HG03045 (cell line): ENCODE data around the gene IRX1.

Experiments used
- ATAC-seq: cut with Tn5 transposase; IDR thresholded peaks from one replicate; pipeline ENCODE4 v1.9.1; 2021; ENCODE audit warnings: mild to moderate bottlenecking, moderate library complexity; ENCODE audit not compliant: unreplicated experiment

The IRX1 gene

DNA sequence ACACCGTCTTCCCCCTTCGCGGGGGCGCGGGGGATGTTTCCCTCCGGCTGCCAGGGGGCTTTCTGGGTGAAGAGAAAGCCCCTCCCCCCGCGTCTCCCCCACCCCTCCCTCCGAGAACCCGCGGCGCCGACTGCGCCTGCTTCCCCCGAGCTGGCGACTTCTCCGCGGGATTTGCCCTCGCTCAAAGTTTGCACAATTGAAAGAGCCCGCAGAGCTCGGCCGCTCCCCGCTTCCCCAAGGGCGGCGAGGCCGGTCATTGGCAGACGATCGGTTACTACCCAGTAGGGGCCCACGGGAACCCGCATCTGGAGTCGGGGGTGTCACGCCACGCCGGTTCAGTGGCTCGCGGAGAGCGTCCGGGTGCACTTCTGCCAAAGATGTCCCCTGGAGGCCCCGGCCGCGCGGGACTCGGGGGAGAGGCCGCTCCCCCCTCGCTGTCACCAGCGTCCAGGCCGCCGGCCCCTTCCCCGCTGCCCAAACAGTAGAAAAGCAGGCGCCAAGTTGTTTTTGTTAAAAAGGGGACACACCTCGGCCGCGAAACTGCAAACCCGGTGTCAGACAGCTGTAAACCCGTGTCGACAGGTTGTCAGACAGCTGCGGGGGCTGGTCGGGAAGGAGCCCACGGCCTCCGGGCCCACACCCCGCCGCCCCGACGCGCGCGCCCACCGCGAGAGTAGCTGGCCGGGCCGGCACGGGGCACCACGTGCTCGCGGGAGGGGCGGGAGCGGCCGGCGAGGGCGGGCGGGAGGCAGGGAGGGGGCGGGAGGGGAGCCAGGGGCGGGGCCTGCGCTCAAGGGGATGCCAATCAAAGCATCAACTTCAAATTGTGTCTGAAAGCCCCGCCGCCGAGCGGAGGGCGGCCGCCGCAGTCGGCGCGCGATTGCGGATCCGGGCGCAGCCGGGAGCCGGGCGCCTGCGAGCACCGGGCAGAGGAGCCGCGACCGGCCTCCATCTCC is at the start of gene IRX1:
Gene IRX1, plus strand, starts transcription at position 827 of the 956 bp plus-strand sequence. CDS start 274 bp downstream, outside the sequence.
- ATAC-seq, result no peak

DNA sequence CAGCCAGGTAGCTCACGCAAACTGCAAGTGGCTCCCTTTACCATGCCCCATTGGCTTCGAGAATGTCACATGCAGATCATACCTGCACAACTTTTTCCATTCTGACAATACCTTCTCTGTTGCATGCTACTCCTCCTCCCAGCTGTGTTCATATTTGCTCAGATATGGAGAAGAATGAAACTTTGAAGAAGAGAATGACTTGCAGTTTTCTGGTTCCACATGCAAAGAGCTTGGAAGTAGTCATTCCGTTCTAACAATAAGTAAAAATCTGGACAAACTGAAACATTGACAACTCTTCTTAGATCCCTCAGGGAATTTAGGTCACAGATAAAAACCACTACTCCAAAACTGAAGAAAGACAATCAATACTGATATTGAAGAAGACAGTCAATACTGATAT is 49.6 kb upstream of the IRX1 start:
- ATAC-seq, result no peak

DNA sequence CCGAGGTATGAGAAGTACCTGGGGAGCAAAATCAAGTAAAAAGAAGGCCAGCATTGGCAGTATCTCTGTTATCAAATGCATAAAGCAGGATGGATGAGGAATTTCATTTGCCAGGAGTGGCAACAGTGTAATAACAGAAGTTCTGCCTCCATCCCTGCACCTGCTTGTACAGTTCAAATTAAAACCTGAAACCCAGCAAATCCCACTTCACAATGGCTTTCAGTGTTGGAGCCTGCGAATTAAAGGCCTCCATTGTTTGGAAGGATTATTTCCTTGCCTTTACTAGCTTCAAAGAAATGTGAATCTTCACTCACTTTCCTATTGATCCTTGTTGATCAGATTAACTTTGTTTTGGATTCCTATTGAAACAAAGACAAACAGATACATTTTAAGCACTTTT is 31.5 kb upstream of the IRX1 start:
- no peak for ATAC-seq

DNA sequence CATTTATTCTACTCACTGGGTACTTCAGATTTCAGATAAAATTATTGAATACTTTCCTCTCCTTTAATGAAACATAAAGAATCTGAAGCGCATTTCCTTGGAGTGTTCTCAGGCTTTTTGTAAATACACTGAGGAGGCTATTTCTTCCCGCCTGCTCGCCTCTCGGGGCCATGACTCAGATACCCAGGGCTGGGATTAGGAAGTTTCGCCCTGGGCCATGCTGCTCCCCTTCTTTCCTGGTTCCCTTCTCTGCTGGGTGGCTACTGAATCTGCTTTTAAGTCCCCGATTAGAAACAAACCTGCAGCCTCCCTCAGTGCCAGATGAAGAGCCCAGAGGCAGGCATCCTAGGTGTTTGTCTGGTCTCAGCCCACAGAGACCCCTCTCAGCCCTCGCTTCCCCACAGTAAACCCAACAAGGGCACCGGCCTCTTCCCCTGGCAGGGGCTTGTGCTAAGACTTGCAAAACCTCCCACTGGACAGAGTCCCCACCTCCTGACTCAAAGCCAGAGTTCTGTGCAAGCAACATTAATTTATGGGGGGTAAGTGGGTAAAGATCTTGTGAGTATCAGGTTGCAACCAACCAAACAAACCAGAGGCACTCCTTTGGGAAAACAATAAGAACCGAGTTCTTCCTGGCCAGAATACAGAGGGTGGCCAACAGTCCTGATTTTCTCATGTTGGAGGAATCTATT is 30.7 kb upstream of the IRX1 start:
- no peak for ATAC-seq

DNA sequence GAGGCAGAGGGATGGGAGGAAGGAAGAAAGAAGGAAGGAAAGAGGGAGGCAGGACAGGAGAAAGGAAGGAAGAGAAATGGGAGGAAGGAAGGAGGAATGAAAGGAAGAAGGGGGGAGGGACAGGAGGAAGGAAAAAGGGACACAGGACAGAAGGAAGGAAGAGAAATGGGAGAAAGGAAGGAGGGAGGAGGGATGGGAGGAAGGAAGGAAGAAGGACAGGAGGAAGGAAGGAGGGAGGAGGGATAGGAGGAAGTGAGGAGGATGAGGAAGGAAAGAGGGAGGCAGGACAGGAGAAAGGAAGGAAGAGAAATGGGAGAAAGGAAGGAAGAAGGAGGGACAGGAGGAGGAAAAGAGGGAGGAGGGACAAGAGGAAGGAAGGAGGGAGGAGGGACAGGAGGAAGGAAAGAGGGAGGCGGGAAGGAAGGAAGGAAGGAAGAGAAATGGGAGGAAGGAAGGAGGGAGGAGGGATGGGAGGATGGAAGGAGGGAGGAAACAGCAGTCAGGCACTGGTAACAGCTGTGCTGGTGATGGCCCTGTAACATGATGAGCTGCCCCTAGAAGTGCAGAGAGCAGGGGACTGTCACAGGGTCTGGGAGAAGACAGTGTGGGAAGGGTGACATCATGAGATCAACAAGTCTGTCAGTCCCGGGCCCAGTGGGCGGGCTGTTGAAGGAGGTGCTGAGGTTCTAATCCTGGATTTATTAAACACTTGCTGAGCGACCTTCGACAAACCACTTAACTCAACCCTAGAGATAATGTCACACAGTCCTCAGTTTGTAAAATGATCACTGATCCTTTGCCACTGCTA is 10.7 kb upstream of the IRX1 start:
- no peak for ATAC-seq

DNA sequence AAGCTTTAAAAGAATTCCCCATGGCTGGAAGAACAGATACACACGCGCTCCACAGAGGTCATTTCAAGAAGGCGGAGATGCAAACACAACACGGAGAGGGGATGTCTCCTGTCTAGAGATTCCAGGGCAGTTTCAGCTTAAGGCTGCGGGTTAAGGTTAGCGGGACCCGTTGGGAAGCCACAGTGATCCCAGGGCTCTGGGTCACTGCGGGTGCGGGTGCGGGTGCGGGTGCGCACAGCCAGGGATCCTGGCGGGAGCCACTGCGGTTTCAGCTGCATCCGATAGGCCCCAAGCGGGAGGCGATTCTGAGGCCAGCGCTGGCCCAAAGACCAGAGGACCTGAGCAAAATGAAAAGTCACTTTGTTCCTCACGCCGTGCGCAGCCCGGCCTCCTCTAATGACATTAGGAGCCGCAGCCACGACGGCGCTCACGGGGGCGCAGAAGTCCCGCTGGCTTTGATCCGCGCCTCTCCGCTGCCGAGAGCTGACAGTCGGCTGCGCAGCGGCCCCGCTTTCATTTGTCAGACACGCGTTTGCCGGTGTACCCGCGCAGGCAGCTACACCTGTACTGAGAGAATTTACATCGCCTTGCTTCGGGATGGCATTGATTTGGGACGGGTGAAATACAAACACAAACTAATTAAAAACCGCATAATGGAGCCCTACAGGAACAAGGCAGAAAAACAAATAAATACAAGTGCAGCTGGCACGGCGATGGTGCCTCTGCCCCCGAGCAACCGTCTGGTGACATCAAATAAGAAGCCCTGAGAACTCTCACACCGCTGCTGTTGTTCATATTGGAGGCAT is 5.3 kb upstream of the IRX1 start:
- ATAC-seq, result no peak

DNA sequence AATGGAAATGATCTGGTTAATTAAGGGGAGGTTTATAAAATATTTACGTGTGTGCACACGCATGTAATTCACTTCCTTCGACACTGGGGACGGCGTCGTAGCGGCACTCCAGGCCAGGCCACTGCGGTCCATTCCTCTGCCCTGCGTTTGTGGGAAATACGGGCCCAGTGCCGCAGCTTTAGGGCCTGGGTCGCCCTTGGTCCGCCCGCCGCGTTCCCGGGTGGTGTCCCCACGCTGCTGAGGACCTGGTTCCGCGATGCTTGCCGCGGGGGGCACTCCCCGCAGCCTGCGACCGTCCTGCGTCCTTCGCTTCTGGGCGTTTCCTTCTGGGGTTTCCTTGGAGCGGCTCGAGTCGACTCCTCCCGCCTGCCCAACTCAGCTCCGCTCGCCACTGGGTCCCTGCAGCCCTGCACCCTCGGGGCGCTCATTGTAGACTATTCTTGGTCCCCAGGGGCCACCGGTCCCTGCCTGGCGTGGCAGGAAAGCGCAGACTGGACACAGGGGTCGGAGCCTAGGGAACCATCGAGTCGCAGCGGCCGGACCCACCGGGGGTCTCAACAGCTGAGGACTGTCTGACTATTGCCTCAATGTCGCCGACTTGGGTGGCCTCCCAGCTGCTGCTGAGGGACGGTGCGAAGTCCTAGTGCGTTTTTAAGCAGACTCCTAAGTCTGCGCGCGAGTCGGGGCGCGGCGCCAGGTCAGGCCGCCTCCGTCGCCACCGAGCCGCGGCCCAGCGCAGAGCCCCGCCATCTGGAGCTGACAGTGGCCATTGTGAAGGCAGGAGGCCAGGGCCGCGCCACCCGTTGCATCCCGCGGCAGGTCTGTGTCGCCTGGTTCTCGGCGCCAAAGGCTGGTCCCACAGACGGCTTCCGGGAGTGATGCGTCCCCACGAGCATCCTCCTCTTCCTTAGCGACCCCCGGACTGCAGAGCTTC is 4.4 kb upstream of the IRX1 start:
- no peak for ATAC-seq

- no peak for ATAC-seq
These were observed 3.3 kb upstream of the IRX1 start for GRCh38 chr5:3592298-3592697.

GRCh38 chr5:3593771-3594509 is 1.7 kb upstream of the IRX1 start:
- ATAC-seq, result no peak

DNA sequence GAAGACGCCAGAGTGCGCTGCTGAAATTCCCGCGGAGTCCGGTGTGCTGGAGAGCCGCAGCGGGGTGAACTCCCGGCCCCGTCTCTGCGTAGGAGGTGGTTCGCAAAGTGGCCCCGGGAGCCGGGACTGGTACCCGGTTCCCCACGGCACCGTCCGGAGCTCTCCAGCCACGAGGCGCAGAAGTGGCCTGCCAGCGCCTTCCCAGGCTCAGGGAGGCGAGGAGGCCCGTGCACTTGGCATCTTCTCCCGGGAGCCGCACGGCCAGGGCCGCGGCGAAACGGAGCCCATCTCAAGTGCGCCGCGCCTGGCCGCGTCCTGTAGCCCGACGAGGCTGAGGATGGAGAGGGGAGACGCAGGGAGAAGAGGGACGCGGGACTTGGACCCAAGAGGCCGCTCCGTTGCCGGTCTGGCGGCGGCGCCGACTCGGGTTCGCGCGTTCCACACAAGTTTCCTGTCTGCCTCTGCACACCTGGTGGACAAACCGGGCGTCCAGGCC is 1.1 kb upstream of the IRX1 start:
- ATAC-seq, result no peak

- ATAC-seq, result no peak
These were observed 711 bp downstream of the IRX1 start for GRCh38 chr5:3596261-3596825.

GRCh38 chr5:3596857-3597166 is 1.2 kb downstream of the IRX1 start:
- ATAC-seq, result no peak

DNA sequence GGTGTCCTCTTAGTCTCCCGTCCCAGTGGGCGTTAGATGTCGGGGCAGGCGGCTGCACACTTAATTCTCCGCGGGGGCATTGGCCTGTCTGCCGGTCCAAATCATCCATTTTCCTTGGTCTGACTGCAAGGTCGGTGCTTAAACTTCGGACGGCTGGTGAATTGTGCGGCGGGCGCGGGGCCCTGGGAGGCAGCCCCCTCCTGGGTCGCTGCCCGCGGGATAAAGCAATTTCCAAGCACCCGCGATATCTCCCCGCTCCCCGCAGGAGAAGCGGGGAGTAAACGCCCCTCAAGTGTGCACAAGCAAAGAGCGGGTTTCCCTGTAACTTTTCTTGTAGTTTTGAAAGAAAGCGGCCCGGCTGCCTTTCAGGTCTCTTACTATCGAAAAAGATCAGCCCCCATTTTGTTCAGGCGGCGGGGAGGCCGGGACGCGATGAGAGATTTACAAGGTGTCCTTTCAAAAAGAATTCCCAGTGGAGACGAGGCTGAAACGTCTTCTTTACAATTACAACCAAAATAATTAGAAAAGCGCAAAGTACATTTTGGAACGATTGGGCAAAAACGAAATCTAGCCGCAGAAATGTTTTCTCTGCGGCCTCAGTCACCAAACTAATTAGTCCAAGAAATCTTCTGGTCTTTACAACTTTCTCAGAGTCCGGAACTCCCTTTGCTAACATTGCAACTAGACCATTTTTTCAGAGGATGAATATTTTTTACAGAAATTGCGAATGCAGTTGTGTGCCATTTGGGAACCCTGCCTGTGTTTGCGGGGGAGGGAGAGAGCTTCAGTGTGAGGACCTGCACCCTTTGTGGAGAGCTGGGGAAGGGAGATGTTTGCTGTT is 1.8 kb downstream of the IRX1 start:
- ATAC-seq, result no peak

GRCh38 chr5:3598207-3598606 is 2.6 kb downstream of the IRX1 start:
- no peak for ATAC-seq

GRCh38 chr5:3598769-3599211 is 3.2 kb downstream of the IRX1 start:
- no peak for ATAC-seq

- ATAC-seq, result no peak
These were observed 3.8 kb downstream of the IRX1 start for GRCh38 chr5:3599226-3600105.
